ENCODE results near the gene COQ4.

GRCh38 chr9:128314697-128315096 is 7.9 kb upstream of the COQ4 start:
- TF ChIP-seq CTCF (IDR thresholded peaks at IDR 0.05) (no peak), EP300 (IDR thresholded peaks at IDR 0.05; ENCODE audit: borderline replicate concordance in 1 of 2, low read depth in 1 of 2, low read length in 1 of 2) (no peak), REST (IDR thresholded peaks at IDR 0.05; ENCODE audit: low read depth, low read length) (no peak), ZBTB33 (IDR thresholded peaks at IDR 0.05; ENCODE audit: borderline replicate concordance, low read depth) (no peak), USF2 (IDR thresholded peaks at IDR 0.05; ENCODE audit: borderline replicate concordance, low read depth, low read length) (no peak), GATA2 (CRISPR knock-in tag; IDR thresholded peaks at IDR 0.05) (no peak), MAX (IDR thresholded peaks at IDR 0.05; ENCODE audit: low read depth) (no peak), JUND (IDR thresholded peaks at IDR 0.05) (no peak), CHD2 (IDR thresholded peaks at IDR 0.05; ENCODE audit: low read length, partially characterized antibody) (no peak), YY1 (IDR thresholded peaks at IDR 0.05; ENCODE audit: low read depth) (no peak), TAF1 (IDR thresholded peaks at IDR 0.05; ENCODE audit: borderline replicate concordance, low read depth, low read length) (no peak), RAD21 (IDR thresholded peaks at IDR 0.05; ENCODE audit: low read length) (no peak)

All from SK-N-SH (cell line).